IPS DF 4.7 (cell line): ENCODE measurements around the gene IDI1.
"Not testable (repeated sequence)": the region's sequence is repeated elsewhere in the genome, so short reads cannot be mapped to it uniquely, and the experiment has no call there.

Experiments used
- DNase-seq: peaks from one replicate; pipeline ENCODE4 v3.0.0-alpha.2; 2013; ENCODE audit warnings: low spot score; ENCODE audit errors: extremely low read depth

Gene IDI1

GRCh38 chr10:1035201-1035600 is 13.7 kb downstream of the IDI1 start:
- DNase-seq = no peak

DNA sequence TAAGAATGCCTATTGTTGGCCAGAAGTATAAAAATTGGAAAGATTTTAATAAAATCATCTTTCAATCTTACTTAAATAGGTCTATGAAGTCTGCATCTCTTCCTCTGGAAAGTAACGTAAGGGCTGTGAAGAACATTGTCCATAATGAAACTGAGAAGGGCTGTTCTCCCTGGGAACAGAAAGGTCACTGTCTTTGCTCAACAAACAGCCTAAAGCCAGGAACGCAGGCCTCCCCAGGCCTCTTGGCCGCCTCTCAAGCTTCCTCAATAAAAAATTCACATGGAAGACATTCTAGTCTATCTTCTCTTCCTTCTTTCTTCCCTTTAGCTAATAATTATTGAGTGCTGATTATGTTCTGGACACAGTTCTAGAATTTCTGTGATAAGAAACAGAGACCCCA is 14.2 kb downstream of the IDI1 start:
- DNase-seq = no peak

- DNase-seq = no peak
These were observed 15.3 kb downstream of the IDI1 start for GRCh38 chr10:1033601-1034000.

DNA sequence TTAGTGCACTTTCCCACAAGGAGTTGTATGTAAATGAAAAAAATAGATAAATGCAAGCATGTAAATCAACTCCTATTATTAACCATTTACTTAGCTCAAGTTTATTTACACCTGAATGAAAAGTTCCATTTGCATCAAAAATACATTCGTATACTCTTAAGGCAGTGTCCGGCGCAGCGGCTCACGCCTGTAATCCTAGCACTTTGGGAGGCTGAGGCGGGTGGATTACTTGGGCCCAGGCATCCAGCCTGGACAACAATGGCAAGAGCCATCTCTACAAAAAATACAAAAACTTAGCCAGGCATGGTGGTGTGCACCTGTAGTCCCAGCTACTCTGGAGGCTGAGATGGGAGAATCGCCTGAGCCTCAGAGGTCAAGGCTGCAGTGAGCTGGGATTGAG is 19.1 kb downstream of the IDI1 start:
- DNase-seq = no peak

DNA sequence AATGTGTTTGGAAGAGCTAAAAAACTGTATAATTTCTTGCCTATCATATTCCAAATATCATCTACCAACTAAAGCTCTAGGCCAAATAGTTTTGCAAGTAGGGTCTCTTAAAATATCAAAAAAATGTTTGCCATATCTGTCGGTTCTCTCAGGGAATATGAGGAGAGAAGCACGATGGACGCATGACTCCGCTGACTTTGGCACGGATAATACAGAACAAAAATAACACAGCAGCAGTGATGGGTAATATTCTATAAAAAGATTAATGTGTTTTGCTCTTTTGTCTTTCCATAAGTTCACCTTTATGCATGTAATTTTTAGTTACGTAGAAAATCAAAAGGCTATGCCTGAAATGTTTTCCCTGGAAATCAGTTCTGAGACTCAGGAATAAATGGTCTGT is 22.3 kb downstream of the IDI1 start:
- no peak for DNase-seq

- no peak for DNase-seq
These were observed 23.2 kb downstream of the IDI1 start, which contains the start of gene IDI2 for GRCh38 chr10:1025683-1026082. TSS of gene IDI2 (minus strand) at chr10:1025859. CDS start at chr10:1024723, 1,136 bp downstream.

- DNase-seq = no peak
These were observed 24.8 kb downstream of the IDI1 start for GRCh38 chr10:1024103-1024502.

GRCh38 chr10:1022413-1022812 is 26.5 kb downstream of the IDI1 start:
- DNase-seq = no peak

DNA sequence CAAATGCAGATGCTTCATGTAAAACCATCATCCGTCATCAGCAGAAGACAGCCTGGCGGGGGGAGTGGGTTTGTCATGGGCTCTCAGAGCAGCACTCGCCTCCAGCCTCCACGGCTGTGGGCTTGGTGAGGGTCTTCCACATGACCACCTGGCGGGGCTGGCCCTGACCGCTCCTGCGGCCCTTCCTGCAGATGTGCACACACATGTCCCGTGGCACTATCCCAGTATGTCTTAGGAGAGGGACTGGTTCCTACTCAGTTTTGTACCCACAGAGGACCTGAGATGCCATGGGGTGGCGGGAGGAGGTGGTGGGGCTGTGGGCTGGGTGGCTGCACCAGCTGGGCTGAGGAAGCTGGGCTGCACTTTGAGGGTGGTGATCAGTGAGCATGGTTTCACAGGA is 28.0 kb downstream of the IDI1 start:
- DNase-seq = no peak

DNA sequence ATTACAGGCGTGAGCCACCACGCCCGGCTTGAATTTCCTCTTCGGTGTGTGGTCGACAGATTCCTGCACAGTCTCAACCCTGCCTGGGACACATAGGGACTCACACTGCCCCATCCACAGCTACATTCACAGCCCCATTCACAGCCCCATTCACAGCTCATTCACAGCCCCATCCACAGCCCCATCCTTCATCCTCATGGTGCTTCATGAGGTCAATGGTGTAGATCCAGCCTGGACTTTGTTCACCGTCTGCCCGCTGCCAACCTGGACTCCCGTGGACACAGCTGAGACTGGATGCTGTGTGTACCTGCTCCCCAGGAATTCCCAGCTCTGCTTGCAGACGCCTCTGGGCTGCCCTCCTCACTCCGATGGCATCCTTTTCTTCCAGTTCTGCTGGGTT is 28.5 kb downstream of the IDI1 start:
- no peak for DNase-seq

GRCh38 chr10:1019362-1019761 is 29.6 kb downstream of the IDI1 start:
- DNase-seq = no peak

- no peak for DNase-seq
These were observed 33.2 kb downstream of the IDI1 start for GRCh38 chr10:1015688-1016087.

- DNase-seq = no peak
These were observed 37.2 kb downstream of the IDI1 start for GRCh38 chr10:1011696-1012095.

DNA sequence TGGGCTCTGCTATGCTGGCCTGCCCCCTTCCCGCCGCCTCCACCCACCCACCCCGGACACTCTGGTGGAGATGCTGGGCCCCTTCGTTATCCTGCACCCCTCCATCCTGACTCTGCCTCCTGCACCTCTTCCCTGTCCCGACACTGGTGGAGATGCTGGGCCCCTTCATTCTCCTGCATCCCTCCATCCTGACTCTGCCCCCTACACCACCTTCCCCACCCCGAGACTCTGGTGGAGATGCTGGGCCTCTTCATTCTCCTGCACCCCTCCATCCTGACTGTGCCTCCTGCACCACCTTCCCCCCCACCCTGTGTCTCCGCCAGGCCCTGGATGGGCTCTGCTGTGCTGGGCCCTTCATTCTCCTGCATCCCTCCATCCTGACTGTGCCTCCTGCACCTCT is 38.2 kb downstream of the IDI1 start:
- no peak for DNase-seq

DNA sequence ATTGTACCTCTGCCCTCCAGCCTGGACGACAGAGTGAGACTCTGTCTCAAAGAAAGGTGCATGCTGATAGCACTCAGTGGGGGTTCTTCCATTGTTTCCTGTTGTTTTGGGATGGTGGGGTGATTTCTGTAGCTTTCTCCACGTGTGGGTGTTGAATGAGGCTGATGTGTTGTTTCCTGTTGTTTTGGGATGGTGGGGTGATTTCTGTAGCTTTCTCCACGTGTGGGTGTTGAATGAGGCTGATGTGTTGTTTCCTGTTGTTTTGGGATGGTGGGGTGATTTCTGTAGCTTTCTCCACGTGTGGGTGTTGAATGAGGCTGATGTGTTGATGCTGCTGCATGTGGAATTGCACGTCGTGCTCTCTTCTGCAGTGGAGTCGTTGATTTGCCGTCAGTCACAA is 39.0 kb downstream of the IDI1 start:
- not testable (repeated sequence) for DNase-seq

DNA sequence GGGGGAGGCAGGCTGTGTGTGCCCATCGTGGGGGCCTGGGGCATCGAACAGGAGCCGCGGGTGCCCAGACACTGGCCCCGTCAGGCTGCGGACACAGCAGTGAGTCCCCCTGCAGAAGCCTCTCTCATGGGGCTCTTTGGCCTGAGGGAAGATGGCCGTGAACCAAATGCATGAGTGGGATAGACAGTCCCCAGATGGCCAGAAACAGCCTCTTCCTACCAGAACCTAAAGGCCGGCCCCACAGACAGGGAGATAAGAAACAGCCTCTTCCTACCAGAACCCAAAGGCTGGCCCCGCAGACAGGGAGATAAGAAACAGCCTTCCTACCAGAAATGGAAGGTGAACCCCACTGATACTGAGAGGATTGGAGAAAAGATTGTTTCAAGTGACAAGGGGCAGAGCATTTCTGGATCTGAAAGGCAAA is 39.8 kb downstream of the IDI1 start:
- no peak for DNase-seq

- no peak for DNase-seq
These were observed 41.3 kb downstream of the IDI1 start for GRCh38 chr10:1007583-1007982.

- no peak for DNase-seq
These were observed 42.3 kb downstream of the IDI1 start for GRCh38 chr10:1006573-1006972.

- DNase-seq = no peak
These were observed 44.8 kb downstream of the IDI1 start for GRCh38 chr10:1003884-1004670.

DNA sequence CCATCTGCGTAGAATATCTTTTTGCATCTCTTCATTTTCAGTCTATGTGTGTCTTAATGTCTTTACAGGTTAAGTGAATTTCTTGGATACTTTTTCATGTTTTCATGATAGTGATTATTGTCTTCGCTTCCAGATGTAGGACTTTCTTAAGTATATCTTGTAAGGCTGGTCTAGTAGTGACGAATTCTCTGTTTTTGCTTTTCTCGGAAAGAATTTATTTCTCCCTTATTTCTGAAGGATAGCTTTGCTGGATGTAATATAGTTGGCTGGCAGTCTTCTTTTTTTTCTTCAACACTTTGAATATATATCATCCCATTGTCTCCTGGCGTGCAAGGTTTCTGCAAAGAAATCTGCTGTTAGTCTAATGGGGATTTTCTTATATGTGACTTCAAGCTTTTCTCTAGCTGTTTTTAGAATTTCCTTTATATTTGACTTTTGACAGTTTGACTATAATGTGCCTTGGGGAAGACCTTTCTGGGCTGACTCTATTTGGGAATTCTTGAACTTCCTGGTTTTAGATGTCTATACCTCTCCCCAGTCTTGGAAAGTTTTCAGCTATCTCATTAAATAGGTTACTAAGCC is 46.4 kb downstream of the IDI1 start:
- DNase-seq = no peak

DNA sequence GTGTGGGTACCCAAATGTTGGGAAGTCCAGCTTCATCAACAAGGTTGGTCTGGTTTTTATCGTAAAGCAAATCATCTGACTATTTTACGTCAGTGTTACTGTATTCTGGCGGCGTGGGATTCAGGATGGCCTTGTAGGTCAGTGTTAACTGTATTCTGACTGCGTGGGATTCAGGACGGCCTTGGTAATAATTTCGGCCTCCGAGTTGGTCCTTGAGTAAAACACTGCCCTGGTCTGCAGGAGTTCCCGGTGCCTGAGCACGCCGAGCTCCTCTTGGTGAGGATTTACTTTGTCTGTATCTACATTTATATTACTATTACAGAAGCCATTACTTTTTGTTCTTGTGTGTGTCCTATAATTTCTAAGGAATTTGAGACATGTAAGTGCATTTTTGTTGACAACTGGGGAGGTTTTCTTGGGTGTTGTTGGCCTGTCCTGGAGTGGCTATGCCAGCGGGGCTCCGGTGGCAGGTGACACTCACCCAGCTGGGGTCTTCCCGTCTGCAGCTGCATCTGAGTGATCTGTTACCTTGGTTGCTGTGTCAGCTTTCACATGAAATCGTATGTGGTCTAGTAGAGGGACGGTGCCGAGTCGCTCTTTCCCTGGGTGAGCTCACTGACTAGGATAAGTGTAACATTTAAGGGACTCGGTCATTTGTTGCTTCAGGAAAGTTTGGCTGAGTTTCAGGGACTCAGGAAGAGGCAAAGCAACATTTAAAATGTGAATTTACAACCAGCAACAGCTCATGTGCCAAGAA is 51.5 kb downstream of the IDI1 start:
- DNase-seq = no peak

GRCh38 chr10:996031-996430 is 52.9 kb downstream of the IDI1 start:
- no peak for DNase-seq

- no peak for DNase-seq
These were observed 53.4 kb downstream of the IDI1 start for GRCh38 chr10:995559-995926.
